HG03135 (cell line): ENCODE measurements around the gene SMIM38.
"Not testable (repeated sequence)": the region's sequence is repeated elsewhere in the genome, so short reads cannot be mapped to it uniquely, and the experiment has no call there.

Experiments used
- ATAC-seq: cut with Tn5 transposase; IDR thresholded peaks from one replicate; pipeline ENCODE4 v1.9.1; 2021; ENCODE audit warnings: mild to moderate bottlenecking, moderate library complexity; ENCODE audit not compliant: unreplicated experiment

SMIM38 gene

DNA sequence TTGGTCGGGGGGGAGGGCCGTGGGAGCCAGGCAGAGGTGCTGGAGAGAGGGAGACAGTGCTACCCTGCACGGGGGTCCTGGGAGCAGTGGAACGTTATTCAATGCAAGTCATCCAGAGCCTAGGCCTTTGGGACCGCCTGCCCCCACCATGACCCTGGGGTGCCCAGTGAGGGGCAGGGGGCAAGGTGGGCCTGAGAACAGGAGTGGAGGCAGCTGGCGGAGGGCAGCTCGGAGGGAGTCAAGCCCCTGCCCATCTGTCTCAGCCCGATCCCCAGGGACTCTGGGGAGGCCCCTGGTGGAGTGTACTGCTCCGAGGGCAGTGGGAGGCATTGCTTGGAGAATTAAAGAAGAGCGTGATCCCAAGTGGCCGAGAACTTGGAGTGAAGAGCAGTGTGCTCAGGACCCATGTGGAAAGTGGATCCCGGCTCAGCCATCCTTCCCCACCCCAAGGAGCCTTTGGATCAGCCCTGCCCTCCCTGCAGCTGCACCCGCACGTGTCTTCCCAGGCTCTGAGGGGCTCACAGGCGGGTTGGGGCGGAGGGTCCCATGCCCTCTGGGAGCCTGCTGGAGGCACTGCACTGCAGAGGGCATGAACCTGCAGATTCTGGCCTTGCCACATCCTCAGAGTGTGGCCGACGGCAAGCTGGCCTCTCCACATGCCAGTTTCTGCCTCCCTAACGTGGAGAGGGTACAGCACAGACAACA lies 34.0 kb upstream of the SMIM38 start:
- no peak for ATAC-seq

DNA sequence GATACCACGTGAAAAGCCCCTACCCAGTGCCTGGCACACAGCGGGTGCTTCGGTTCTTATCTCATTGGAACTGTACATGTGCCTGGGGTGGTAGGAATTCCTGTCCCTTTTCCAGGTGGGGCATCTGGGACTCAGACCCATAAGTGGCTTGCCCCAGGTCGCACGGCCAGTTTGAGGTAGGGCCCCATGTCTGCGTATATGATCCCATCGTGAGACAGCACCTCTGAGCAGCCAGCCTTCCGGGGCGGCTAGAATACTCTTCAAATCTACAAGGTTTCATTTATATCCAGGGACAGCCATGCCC lies 33.5 kb upstream of the SMIM38 start:
- no peak for ATAC-seq

DNA sequence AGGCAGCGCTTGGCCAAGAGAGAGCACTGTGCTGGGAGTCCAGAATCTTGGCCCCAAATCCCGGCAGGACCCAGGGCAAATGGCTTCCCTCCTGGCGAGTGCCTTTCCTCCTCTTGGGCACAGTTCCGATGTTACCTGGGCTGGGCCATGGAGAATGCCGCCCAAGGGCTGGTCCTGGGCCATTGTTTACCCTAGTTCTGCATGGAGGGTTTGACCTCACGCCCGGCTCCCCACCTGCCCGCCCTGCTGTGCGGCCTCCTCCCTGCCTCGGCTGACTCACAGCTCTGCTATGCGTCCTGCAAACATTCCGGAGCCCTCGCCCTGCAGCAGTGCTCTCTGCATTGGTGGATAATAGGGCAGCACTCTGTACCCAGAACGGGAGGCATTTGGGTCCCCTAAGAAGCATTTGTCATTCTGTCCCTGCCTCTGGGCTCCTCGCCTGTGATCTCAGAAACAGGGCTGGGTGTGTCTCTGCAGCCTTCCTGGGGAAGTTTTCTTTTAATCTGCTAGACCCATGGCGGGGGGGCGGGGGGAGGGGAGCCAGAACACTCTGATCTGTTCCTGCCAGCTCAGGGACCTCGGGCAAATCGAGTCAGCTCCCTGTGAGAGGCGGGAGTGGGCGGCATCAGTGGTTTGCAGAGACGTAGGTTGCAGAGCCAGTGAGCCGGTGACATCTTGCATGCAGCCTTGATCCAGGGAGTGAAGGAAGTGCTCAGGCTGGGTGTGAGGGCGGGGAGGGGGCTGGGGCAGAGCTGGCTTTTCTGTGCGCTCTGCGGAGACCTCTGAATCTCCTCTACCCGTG lies 32.9 kb upstream of the SMIM38 start:
- ATAC-seq = no peak

DNA sequence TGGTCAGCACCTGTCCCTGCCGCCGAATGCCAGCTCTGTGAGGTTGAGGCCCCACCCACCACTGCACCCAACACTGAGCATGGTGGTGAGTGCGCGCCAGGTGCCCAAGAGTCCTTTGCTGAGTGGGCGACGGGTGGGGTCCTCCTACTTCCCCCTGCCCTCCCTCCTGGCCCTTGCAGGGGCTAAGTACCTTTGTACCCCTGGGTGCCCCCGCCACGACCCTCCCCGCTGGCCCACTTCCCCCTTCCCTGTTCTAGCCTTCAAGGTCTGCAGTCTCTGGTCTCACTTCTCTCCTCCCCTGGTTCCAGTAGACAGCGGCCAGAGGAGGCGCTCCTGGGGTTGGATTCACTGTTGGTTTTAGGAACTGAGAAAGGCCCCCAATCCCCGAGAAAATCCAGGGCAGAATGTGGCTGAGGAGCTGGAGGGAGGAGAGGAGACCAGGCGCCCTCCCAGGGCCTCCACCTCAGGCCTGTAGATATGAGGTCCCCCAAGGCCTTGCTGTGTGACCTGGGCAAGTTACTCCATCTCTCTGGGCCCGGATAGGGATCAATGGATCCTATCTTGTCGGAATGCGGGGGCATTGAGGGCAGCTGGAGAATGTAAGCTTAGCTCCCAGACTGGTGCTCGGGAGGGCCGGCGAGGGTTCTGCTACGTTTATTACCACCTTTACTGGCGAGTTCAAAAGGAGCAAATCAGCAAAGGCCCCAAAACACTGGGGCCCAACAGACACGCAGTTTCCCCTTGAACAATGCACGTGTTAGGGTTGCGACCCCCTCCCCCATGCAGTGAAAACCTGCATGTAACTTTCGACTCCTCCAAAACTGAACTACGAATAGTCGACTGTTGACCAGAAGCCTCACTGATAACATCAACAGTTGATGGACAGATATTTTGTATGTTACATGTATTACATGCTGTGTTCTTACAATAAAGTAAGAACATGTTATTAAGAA lies 31.9 kb upstream of the SMIM38 start:
- ATAC-seq = no peak

DNA sequence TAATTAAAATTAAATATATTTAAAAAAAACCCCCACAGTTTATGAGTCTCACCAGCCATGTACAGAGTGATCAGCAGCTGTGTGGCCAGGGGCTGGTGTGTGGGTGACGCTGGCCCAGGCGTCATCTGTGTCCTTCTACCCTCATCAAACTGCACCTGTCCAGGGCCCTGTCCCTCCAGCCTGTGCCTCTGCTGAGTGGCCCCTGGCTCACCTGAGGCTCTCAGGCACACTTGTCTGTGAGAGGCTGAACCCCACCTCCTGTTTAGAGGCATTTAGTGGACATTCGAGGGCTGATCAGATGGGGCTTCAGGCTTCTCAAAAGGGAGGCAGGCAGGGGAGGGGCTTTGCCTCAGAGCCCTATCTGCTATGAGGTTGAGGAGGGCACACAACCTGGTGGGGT lies 29.9 kb upstream of the SMIM38 start:
- no peak for ATAC-seq

DNA sequence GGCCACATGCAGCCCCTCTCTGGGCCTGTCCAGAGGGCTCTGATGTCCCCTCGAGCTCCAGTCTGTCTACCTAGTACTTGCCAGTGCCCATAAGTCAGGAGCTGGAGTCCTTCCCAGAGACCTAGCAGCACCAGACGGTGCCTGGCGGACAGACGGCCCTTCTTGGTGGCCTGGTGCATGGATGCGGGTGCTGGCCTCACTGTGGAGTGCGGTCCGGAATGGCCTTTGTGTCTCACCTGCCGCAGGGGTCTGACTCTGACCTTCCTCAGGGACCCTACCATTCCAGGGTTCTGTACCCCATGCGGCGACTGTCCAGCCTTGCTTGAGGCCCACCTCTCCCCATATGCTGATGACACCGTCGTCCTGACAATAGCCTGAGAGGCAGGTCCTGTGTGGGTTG lies 29.4 kb upstream of the SMIM38 start:
- ATAC-seq = no peak

DNA sequence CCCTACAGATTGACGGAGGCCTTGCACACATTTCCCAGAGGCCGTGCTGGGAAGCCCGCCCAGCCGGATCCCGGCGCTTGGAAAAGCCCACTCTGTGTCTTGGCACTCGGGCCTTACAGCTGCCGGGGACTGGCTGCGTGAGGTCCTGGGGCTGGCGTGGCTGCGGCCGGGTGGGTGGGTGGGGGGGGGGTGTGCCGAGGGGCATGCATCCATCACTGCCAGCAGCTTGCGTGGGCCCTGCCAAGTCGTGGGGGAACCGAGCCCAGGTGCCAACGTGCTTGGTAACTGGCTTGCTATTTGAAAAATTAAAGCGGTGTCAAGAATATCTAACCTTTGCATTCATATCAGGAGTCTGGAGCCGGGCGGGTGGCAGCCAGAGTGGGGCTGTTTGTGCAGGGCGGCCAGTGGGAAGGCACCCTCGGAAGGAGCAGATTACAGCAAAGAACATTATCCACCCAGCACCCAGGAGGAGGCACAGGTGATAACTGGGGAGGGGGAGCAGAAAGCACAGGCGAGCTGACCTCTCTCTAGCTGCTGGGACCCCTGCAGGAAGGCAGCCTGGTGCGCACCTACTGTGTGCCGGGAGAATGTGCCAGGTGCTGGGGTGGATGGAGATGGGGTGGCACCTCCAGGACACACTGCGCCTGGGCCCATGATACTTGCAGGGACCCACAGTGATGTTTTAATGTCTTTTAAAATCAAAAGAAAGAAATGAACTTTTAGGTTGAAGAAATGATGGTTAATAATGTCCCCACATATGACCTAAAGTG lies 28.5 kb upstream of the SMIM38 start:
- ATAC-seq = no peak

DNA sequence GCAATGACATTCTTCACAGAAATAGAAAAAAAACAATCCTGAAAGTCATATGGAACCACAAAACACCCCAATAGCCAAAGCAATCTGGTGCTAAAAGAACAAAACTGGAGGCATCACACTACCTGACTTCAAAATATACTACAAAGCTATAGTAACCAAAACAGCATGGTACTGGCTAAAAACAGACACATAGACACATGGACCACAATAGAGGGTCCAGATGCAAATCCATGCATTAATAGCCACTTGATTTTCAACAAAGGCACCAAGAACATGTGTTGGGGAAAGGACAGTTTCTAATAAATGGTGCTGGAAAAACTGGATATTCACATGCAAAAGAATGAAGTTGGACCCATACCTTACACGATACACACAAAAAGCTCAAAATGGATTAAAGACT lies 27.9 kb upstream of the SMIM38 start:
- no peak for ATAC-seq

DNA sequence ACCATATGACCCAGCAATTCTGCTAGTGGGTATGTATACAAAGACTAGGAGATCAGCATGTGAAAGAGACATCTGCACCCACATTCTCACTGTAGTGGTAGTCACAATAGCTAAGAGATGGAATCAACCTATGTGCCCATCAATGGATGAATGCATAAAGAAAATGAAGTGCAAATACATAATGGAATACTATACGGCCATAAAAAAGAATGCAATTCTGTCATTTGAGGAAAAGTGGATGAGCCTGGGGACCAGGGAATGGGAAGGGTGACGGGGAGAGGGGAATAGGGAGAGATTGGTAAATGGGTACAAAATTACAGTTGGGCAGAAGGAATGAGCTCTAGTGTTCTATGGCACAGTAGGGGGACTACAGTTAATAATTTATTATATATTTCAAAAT lies 26.7 kb upstream of the SMIM38 start:
- ATAC-seq = no peak

DNA sequence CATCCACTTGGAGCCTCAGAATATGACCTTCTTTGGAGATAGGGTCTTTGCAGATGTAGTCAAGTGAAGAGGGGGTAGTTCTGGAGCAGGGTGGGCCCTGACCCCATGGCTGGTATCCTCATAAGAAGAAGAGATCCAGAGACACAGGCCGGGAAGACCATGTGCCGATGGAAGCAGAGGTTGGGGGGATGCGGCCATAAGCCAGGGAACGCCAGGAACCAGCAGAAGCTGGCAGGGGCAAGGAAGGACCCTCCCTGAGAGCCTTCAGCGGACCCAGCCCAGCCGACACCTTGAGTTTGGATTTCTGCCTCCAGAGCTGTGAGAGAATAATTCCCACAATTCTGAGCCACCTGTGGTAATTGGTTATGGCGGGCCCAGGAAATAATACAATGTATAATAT lies 26.1 kb upstream of the SMIM38 start:
- no peak for ATAC-seq

DNA sequence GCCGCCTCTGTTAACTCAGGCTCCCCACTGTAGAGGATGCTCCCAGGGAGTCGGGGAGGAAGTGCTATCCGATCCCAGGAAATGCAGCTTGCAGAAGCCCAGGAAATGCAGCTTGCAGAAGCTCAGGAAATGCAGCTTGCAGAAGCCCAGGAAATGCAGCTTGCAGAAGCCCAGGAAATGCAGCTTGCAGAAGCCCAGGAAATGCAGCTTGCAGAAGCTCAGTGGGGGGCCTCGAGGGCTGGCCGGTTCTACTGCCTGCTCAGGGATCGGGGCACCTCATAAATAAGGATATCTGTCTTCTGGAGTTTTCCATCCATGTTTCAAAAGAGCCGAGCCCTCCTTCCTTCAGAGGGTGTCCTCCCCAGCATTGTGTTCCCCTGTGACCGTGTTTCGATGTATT lies 25.1 kb upstream of the SMIM38 start:
- ATAC-seq = no peak

DNA sequence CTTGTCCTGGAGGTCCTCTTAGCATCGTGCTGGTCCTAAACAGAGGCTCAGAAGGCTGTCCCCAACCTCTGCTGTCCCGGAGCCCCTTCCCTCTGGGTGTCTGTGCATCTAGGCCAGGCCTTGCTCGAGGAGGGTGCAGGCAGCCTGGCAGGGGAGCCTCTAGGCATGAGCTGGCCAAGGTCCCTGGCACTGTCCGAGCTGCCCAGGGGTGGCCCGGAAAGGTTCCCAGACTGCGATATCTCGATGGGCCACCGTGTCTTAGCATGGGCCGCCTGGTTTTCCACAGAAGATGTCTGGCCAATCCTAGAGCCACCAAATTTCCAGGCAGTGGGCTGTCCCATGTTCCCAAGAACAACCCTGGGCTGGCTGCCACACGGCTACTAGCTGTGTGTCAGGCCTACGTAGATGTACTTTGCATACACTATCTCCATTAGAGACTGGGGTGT lies 24.6 kb upstream of the SMIM38 start:
- ATAC-seq = no peak

DNA sequence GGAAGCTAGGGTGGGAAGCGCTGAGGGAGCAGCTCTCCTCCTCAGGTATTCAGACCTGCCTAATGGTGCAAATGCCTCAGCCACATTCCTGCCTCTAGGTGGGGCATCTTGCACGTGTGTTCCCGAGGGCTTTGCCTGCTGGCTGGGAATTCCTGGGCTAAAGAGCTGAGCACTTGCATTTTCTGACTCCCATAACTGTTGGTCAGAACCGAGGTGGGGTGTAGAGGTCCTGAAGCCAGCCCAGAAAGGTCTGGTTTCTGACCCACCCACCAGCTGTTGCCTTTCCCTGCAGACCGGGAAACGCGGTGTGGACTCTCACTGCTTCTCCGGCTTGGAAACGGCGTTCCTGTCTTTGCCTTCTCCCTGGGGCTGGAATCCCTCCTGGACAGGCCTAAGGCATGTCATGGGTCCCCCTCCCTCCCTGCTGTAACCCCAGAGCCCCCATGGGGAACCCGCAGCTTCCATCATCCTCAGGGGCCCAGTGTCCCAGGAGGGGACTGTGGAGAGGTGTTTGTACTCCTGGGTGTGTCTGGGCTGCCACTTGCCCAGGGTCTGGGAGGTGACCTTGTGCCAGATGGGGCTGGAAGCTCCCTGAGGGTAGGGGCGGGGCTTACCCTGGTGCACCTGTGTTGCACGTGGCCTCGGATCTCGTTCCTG lies 24.0 kb upstream of the SMIM38 start:
- no peak for ATAC-seq

DNA sequence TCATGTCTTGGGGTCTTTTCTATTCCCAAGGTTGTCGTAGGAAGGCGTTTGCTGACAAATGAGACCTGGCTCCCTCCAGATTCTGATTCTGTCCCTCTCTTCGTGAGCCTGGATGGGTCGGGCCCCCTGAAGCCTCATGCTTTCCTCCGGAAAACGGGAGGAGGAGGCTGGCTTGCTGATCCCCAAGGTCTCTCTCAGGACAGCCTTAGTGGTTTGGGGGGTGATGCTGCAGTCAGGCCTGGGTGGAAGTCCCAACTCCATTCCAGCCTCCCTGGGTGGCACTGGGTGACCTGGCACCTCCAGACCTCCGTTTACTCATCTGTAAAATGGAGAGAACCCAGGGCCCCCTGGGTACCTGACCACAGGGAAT lies 23.4 kb upstream of the SMIM38 start:
- no peak for ATAC-seq

DNA sequence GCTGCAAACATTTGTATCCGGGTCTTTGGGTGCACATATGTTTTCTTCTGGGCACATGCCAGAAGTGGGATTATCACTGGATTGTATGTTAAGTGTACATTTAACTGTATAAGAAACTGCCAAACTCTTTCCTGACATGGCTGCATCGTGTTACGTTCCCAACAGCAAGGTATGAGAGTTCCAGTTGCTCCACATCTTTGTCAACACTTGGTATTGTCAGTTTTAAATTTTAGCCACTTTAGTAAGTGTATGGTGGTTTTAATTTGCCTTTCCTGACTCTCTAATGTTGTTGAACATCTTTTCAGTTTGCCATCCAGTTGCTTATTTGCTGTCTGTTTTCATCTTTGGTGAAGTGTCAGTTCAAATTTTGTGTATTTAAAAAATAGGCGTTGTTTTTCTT lies 22.5 kb upstream of the SMIM38 start:
- ATAC-seq = no peak

DNA sequence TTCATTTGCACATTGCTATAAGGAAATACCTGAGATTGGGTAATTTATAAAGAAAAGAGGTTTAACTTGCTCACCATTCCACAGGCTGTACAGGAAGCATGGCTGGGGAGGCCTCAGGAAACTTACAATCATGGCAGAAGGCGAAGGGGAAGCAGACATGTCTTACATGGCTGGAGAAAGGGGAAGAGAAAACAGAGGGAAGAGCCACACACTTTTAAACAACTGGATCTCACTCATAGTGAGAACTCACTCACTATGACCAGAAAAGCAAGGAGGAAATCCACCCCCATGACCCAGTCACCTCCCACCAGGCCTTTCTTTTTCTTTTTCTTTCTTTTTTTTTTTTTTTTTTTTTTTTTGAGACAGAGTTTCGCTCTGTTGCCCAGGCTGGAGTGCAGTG lies 21.6 kb upstream of the SMIM38 start:
- ATAC-seq = not testable (repeated sequence)

DNA sequence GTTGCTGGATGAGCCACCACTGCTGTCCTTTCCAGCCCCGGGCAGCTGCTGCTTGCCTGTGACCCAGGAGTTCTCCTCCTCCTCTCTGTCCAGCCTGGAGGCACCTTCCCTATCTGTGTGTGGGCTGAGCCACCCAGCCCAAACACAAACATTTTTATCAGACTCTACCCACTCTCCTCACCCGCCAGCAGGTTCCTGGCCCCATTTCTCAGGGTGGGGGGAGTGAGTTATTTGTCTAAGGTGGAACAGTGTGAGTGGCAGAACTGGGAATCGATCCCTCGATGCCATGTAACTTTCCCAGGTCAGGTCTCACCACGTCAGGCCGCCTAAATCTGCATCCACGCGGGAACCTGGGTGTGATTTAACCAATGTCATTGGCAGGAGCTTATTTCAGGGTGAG lies 20.8 kb upstream of the SMIM38 start:
- ATAC-seq = no peak

DNA sequence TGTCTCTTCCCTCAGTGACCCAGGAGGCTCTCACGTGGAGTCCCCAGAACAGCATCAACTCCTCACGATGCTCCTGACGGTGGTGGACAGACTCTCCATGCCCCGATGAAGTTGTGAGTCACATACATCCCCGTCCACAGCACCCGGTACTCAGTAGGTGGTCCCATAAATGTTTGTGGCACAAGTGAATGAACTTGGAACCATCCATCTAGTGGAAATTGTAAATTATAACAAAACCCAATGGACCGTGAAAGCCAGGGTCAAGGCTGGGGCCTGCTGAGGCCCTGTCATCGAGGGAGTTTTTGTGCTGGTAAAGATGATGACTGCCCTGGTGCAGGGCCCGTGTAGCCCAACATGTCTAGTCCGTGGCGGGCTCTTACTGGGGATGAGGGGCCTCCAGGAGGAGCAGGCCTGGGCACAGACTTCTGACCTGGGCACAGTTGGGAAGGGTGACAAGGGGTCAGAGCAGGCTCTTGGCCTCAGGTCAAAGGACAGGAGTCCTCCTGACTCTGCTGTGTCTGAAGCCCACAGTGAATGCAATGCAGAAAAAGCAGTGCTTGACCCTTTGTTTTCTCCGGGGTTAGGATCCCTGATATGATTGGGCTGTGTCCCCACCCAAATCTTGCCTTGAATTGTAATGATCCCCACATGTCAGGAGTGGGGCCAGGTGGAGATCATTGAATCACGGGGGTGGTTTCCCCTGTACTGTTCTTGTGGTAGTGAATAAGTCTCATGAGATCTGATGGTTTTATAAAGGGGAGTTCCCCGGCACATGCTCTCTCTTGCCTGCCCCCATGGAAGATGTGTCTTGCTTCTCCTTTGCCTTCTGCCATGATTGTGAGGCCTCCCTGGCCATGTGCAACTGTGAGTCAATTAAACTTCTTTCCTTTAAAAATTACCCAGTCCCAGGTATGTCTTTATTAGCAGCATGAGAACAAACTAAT lies 20.0 kb upstream of the SMIM38 start:
- no peak for ATAC-seq

DNA sequence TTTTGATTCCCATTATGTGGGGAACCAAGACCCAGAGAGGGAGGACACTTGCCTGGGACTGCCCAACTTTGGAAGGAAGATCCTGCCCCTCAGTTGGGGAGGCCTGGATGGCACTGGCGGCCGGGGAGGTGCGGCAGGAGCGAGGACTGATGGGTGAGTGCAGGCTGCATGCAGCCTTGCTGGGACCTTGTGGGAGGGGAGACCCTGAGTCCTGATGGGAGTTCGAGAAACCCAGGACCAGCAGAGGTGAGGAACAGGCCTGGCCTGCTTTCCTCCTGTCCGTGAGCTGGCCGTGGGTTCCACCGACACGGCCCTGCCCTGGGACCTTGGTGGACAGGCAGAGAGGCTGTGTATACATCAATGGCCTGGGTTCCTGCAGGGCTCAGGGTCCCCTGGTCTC lies 19.3 kb upstream of the SMIM38 start:
- ATAC-seq = no peak
